ENCODE measurements around the gene MLLT3.

DNA sequence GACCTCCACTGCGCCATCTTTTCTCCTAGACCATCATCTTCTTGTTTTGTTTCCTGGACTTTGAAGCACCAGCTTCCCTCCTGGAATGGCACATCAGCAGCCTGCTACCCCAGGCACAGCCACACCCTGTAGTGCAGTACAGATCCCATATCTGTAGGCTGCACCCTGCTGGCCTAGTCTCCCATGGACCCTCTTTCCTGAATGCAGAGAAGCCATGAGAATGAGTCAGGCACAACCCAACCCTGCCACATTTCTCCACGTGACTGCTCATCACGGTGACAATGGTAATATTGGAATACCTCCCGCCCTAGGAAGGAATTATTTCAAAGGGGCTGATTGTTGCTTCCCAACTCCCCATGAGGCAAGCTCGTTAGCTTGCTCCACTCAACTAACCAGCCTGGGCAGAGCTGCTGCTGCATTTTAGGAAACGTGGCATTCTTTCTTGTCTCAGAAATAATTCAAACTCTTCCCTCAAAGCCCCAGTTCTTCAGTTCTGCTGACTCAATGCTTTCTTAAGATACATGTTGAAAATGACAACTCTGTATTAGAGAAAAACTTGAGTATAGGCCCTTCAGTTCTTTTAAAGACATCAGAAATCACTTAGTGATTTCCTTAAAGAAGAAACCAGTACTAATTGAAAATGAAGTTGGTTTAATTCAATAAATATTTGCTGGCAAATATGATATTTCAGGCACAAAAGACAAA lies 328.1 kb downstream of the MLLT3 start:
- TF ChIP-seq, protein P1, sequence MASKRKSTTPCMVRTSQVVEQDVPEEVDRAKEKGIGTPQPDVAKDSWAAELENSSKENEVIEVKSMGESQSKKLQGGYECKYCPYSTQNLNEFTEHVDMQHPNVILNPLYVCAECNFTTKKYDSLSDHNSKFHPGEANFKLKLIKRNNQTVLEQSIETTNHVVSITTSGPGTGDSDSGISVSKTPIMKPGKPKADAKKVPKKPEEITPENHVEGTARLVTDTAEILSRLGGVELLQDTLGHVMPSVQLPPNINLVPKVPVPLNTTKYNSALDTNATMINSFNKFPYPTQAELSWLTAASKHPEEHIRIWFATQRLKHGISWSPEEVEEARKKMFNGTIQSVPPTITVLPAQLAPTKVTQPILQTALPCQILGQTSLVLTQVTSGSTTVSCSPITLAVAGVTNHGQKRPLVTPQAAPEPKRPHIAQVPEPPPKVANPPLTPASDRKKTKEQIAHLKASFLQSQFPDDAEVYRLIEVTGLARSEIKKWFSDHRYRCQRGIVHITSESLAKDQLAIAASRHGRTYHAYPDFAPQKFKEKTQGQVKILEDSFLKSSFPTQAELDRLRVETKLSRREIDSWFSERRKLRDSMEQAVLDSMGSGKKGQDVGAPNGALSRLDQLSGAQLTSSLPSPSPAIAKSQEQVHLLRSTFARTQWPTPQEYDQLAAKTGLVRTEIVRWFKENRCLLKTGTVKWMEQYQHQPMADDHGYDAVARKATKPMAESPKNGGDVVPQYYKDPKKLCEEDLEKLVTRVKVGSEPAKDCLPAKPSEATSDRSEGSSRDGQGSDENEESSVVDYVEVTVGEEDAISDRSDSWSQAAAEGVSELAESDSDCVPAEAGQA (IDR thresholded peaks at IDR 0.05; ENCODE audit: low read depth), result no peak
- TF ChIP-seq, protein P1 (CRISPR knock-in tag; IDR thresholded peaks at IDR 0.05; ENCODE audit: borderline replicate concordance), result no peak
- TF ChIP-seq ZNF558 (CRISPR knock-in tag; IDR thresholded peaks at IDR 0.05; ENCODE audit: borderline replicate concordance) (no peak), PHF8 (CRISPR knock-in tag; IDR thresholded peaks at IDR 0.05) (no peak), ZNF839 (CRISPR knock-in tag; IDR thresholded peaks at IDR 0.05; ENCODE audit: borderline replicate concordance) (no peak), BHLHE40 (IDR thresholded peaks at IDR 0.05; ENCODE audit: low read length) (no peak), ZNF44 (CRISPR knock-in tag; IDR thresholded peaks at IDR 0.05) (no peak), BRCA1 (CRISPR knock-in tag; IDR thresholded peaks at IDR 0.05) (no peak), EP300 (IDR thresholded peaks at IDR 0.05; ENCODE audit: low read depth in 2 of 2, low read length in 2 of 2) (no peak), EP300 (CRISPR knock-in tag; IDR thresholded peaks at IDR 0.05; ENCODE audit: borderline replicate concordance) (no peak)
- TF ChIP-seq, protein P2, sequence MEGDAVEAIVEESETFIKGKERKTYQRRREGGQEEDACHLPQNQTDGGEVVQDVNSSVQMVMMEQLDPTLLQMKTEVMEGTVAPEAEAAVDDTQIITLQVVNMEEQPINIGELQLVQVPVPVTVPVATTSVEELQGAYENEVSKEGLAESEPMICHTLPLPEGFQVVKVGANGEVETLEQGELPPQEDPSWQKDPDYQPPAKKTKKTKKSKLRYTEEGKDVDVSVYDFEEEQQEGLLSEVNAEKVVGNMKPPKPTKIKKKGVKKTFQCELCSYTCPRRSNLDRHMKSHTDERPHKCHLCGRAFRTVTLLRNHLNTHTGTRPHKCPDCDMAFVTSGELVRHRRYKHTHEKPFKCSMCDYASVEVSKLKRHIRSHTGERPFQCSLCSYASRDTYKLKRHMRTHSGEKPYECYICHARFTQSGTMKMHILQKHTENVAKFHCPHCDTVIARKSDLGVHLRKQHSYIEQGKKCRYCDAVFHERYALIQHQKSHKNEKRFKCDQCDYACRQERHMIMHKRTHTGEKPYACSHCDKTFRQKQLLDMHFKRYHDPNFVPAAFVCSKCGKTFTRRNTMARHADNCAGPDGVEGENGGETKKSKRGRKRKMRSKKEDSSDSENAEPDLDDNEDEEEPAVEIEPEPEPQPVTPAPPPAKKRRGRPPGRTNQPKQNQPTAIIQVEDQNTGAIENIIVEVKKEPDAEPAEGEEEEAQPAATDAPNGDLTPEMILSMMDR (CRISPR knock-in tag; IDR thresholded peaks at IDR 0.05), result no peak
- TF ChIP-seq, protein P3, sequence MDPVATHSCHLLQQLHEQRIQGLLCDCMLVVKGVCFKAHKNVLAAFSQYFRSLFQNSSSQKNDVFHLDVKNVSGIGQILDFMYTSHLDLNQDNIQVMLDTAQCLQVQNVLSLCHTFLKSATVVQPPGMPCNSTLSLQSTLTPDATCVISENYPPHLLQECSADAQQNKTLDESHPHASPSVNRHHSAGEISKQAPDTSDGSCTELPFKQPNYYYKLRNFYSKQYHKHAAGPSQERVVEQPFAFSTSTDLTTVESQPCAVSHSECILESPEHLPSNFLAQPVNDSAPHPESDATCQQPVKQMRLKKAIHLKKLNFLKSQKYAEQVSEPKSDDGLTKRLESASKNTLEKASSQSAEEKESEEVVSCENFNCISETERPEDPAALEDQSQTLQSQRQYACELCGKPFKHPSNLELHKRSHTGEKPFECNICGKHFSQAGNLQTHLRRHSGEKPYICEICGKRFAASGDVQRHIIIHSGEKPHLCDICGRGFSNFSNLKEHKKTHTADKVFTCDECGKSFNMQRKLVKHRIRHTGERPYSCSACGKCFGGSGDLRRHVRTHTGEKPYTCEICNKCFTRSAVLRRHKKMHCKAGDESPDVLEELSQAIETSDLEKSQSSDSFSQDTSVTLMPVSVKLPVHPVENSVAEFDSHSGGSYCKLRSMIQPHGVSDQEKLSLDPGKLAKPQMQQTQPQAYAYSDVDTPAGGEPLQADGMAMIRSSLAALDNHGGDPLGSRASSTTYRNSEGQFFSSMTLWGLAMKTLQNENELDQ (CRISPR knock-in tag; IDR thresholded peaks at IDR 0.05; ENCODE audit: borderline replicate concordance), result no peak
- TF ChIP-seq, protein P4, sequence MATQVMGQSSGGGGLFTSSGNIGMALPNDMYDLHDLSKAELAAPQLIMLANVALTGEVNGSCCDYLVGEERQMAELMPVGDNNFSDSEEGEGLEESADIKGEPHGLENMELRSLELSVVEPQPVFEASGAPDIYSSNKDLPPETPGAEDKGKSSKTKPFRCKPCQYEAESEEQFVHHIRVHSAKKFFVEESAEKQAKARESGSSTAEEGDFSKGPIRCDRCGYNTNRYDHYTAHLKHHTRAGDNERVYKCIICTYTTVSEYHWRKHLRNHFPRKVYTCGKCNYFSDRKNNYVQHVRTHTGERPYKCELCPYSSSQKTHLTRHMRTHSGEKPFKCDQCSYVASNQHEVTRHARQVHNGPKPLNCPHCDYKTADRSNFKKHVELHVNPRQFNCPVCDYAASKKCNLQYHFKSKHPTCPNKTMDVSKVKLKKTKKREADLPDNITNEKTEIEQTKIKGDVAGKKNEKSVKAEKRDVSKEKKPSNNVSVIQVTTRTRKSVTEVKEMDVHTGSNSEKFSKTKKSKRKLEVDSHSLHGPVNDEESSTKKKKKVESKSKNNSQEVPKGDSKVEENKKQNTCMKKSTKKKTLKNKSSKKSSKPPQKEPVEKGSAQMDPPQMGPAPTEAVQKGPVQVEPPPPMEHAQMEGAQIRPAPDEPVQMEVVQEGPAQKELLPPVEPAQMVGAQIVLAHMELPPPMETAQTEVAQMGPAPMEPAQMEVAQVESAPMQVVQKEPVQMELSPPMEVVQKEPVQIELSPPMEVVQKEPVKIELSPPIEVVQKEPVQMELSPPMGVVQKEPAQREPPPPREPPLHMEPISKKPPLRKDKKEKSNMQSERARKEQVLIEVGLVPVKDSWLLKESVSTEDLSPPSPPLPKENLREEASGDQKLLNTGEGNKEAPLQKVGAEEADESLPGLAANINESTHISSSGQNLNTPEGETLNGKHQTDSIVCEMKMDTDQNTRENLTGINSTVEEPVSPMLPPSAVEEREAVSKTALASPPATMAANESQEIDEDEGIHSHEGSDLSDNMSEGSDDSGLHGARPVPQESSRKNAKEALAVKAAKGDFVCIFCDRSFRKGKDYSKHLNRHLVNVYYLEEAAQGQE (IDR thresholded peaks at IDR 0.05; ENCODE audit: borderline replicate concordance in 1 of 2, low read depth in 1 of 2, low read length in 2 of 2), result no peak

All from HepG2 (cell line).